ENCODE data around the gene PPAT. TPM values are rescaled to one million over a fixed set of nuclear protein-coding genes. Genes with fewer than 3 reads are reported as not detected.

The PPAT gene
- total and polyA plus RNA-seq, 8 donors = 1.6 to 10.0 (median 5.5) TPM

GRCh38 chr4:56465599-56466295 lies 30.3 kb upstream of the PPAT start:
- ATAC-seq = no peak
- peak overlapping the region in 2 of 4 donors; percentile 89 to 93 for H3K4me3 ChIP-seq
- peaks cover 0 to 9% (median 0%) of the 10 kb centered on the region in 3 donors for H3K36me3 ChIP-seq
- WGBS, 2 donors = 54 to 62% methylated on average over 10 of the region's 10 CpGs
- peaks cover 11 to 28% (median 21%) of the 10 kb centered on the region in 3 donors for H3K4me1 ChIP-seq
- no peaks in the 10 kb centered on the region for H3K27me3 ChIP-seq
- DNase-seq = no peak
- no peak overlapping the region for H3K27ac ChIP-seq
- intact Hi-C loops (cut with DNase I) = no loop called here
- TF ChIP-seq, protein P1, sequence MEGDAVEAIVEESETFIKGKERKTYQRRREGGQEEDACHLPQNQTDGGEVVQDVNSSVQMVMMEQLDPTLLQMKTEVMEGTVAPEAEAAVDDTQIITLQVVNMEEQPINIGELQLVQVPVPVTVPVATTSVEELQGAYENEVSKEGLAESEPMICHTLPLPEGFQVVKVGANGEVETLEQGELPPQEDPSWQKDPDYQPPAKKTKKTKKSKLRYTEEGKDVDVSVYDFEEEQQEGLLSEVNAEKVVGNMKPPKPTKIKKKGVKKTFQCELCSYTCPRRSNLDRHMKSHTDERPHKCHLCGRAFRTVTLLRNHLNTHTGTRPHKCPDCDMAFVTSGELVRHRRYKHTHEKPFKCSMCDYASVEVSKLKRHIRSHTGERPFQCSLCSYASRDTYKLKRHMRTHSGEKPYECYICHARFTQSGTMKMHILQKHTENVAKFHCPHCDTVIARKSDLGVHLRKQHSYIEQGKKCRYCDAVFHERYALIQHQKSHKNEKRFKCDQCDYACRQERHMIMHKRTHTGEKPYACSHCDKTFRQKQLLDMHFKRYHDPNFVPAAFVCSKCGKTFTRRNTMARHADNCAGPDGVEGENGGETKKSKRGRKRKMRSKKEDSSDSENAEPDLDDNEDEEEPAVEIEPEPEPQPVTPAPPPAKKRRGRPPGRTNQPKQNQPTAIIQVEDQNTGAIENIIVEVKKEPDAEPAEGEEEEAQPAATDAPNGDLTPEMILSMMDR (IDR thresholded peaks at IDR 0.05) = no peak
- no peaks in the 10 kb centered on the region for H3K9me3 ChIP-seq
- FAIRE-seq = no peak

- H3K36me3 ChIP-seq = peaks cover 0 to 8% (median 0%) of the 10 kb centered on the region in 3 donors
- no peak for FAIRE-seq
- 59 to 72% methylated on average over 3 of the region's 3 CpGs for WGBS, 2 donors
Measured at GRCh38 chr4:56464581-56464980, 29.2 kb upstream of the PPAT start.

DNA sequence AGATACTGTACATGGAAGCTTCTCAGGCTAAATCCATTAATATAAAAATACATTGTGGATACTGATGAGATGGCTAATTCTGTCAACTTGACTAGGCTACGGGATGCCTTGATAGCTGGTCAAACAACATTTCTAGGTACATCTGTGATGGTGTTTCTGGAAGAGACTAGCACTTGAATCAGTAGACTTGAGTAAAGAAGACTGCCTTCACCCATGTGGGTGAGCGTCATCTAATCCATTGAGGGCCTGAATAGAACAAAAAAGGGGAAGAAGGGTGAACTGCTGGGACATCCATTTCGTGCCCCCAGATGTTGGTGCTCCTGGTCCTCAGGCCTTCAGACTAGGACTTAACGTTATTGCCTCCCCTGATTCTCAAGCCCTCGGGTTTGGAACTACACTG lies 28.3 kb upstream of the PPAT start:
- H3K9me3 ChIP-seq = no peaks in the 10 kb centered on the region
- no peak overlapping the region for H3K27ac ChIP-seq
- peaks cover 11 to 17% (median 12%) of the 10 kb centered on the region in 3 donors for H3K4me1 ChIP-seq
- ATAC-seq (no peak), FAIRE-seq (no peak), DNase-seq (no peak)
- TF ChIP-seq, protein P1 (IDR thresholded peaks at IDR 0.05) = no peak
- H3K4me3 ChIP-seq = no peak overlapping the region
- 87 to 91% methylated on average over 5 of the region's 5 CpGs for WGBS, 2 donors
- peaks cover 0 to 10% (median 0%) of the 10 kb centered on the region in 3 donors for H3K36me3 ChIP-seq
- H3K27me3 ChIP-seq = no peaks in the 10 kb centered on the region
- intact Hi-C loops (cut with DNase I) = no loop called here

More at GRCh38 chr4:56464581-56464980, 29.2 kb upstream of the PPAT start:
- Histone ChIP-seq H3K27me3 (no peaks in the 10 kb centered on the region), H3K27ac (no peak overlapping the region), H3K4me3 (no peak overlapping the region), H3K9me3 (no peaks in the 10 kb centered on the region), H3K4me1 (peaks cover 11 to 25% (median 21%) of the 10 kb centered on the region in 3 donors)
- intact Hi-C loops (cut with DNase I) = no loop called here
- TF ChIP-seq, protein P1 (IDR thresholded peaks at IDR 0.05) = no peak
- DNase-seq (no peak), ATAC-seq (no peak)

DNA sequence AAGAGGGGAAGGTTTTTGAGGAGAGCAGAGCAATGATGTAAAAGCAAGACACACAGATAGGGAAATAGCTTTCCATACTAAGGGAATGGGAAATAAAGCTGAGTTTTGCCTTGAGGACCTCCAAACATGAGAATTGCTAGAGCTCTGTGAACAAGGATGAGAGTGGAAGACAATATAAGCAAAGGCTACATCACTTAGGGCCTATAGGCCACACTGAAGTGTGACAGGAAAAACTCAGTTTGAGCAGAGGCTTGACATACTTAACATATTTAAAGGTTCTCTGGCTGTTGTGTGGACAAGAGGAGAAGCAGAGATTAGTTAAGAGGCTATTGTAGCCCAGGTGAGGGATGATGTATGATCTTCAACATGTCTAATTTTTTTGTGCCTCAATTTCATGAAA lies 26.7 kb upstream of the PPAT start:
- H3K9me3 ChIP-seq = no peaks in the 10 kb centered on the region
- peaks cover 0 to 10% (median 0%) of the 10 kb centered on the region in 3 donors for H3K36me3 ChIP-seq
- H3K27me3 ChIP-seq = no peaks in the 10 kb centered on the region
- DNase-seq (no peak), ATAC-seq (no peak), FAIRE-seq (no peak)
- intact Hi-C loops (cut with DNase I) = no loop called here
- TF ChIP-seq, protein P1 (IDR thresholded peaks at IDR 0.05) = no peak
- peaks cover 10 to 15% (median 11%) of the 10 kb centered on the region in 3 donors for H3K4me1 ChIP-seq
- no peak overlapping the region for H3K4me3 ChIP-seq
- H3K27ac ChIP-seq = no peak overlapping the region

DNA sequence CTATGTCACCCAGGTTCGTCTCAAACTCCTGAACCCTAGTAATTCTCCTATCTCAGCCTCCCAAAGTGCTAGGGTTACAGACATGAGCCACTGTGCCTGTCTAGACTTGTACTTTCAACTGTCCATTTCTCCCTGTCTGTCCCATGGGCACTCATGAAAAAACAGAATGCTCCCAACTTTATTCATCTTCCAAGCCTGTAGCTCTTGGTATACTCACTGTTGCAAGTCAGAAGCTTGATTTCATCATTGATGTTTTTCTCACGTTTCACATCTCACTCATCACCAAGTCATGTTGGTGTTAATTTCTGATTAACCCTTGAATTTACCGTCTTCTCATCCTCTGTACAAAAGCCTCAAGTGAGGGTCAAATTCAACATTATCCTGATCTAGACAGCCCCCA lies 24.7 kb upstream of the PPAT start:
- H3K27me3 ChIP-seq = no peaks in the 10 kb centered on the region
- intact Hi-C loops (cut with DNase I) = no loop called here
- H3K27ac ChIP-seq = no peak overlapping the region
- H3K9me3 ChIP-seq = no peaks in the 10 kb centered on the region
- TF ChIP-seq, protein P1 (IDR thresholded peaks at IDR 0.05) = no peak
- peaks cover under 1 to 5% (median 3%) of the 10 kb centered on the region in 3 donors for H3K4me1 ChIP-seq
- peaks cover 0 to 10% (median 0%) of the 10 kb centered on the region in 3 donors for H3K36me3 ChIP-seq
- 76 to 82% methylated on average over 3 of the region's 3 CpGs for WGBS, 2 donors
- ATAC-seq = no peak
- no peak for DNase-seq
- no peak overlapping the region for H3K4me3 ChIP-seq
- FAIRE-seq = no peak
